Measurements from ENCODE around the gene FAM13A.

FAM13A gene

GRCh38 chr4:88830598-88830997, 226.4 kb downstream of the FAM13A start:
- no peak for DNase-seq

GRCh38 chr4:88828842-88829571, 228.0 kb downstream of the FAM13A start:
- no peak for DNase-seq

- DNase-seq, result no peak
Observed at GRCh38 chr4:88827442-88827841, 229.5 kb downstream of the FAM13A start.

- peak; percentile 16 to 17 for DNase-seq
Observed at GRCh38 chr4:88826771-88827170, 230.2 kb downstream of the FAM13A start.

GRCh38 chr4:88825931-88826330, 231.1 kb downstream of the FAM13A start:
- DNase-seq, result no peak

GRCh38 chr4:88823058-88823919, 233.7 kb downstream of the FAM13A start:
- peak; percentile 93 to 95 for DNase-seq

GRCh38 chr4:88822034-88822789, 234.8 kb downstream of the FAM13A start:
- DNase-seq, result no peak

- no peak for DNase-seq
Observed at GRCh38 chr4:88821522-88821921, 235.5 kb downstream of the FAM13A start.

- DNase-seq, result no peak
Observed at GRCh38 chr4:88820698-88821415, 236.1 kb downstream of the FAM13A start.

- no peak for DNase-seq
Observed at GRCh38 chr4:88819818-88820697, 236.9 kb downstream of the FAM13A start.

GRCh38 chr4:88818631-88819470, 238.1 kb downstream of the FAM13A start:
- peak; percentile 44 to 69 for DNase-seq

GRCh38 chr4:88817740-88818139, 239.2 kb downstream of the FAM13A start:
- DNase-seq, result no peak

GRCh38 chr4:88816360-88816759, 240.6 kb downstream of the FAM13A start:
- DNase-seq, result no peak

GRCh38 chr4:88814043-88814617, 242.9 kb downstream of the FAM13A start:
- no peak for DNase-seq

- DNase-seq, result no peak
Observed at GRCh38 chr4:88813013-88813412, 244.0 kb downstream of the FAM13A start.

- no peak for DNase-seq
Observed at GRCh38 chr4:88812420-88812819, 244.6 kb downstream of the FAM13A start.

GRCh38 chr4:88811904-88812303, 245.1 kb downstream of the FAM13A start:
- DNase-seq, result no peak

GRCh38 chr4:88810325-88810724, 246.7 kb downstream of the FAM13A start:
- DNase-seq, result no peak

GRCh38 chr4:88809576-88810219, 247.3 kb downstream of the FAM13A start:
- no peak for DNase-seq

GRCh38 chr4:88809101-88809500, 247.9 kb downstream of the FAM13A start:
- DNase-seq, result no peak
